Parathyroid adenoma (tissue), 2 donors: Measurements from ENCODE around the gene ADPRH.

Source experiments
- H2AFZ ChIP-seq: fragments of 300-600 bp; sonication (generic); one replicate; pipeline ENCODE4 v1.7.0; 2017; ENCODE audit warnings: antibody characterized with exemption, mild to moderate bottlenecking
- H3K27ac ChIP-seq: fragments of 300-600 bp; sonication (generic); one replicate; pipeline ENCODE4 v1.7.0; 2017
- H3K27me3 ChIP-seq: fragments of 300-600 bp; sonication (generic); one replicate; pipeline ENCODE4 v1.7.0; 2017; ENCODE audit warnings: low read length; ENCODE audit not compliant: control insufficient read depth, insufficient read depth
- H3K36me3 ChIP-seq: fragments of 300-600 bp; sonication (generic); one replicate; pipeline ENCODE4 v1.7.0; 2017; ENCODE audit warnings: low read length; ENCODE audit not compliant: control insufficient read depth, insufficient read depth
- H3K4me1 ChIP-seq: fragments of 300-600 bp; sonication (generic); one replicate; pipeline ENCODE4 v1.7.0; 2017; ENCODE audit warnings: control low read depth
- H3K4me2 ChIP-seq: fragments of 300-600 bp; sonication (generic); one replicate; pipeline ENCODE4 v1.7.0; 2017; ENCODE audit warnings: low read length
- H3K4me3 ChIP-seq: fragments of 300-600 bp; sonication (generic); one replicate; pipeline ENCODE4 v1.7.0; 2017; ENCODE audit warnings: low read depth, low read length
- H3K79me2 ChIP-seq: fragments of 300-600 bp; sonication (generic); one replicate; pipeline ENCODE4 v1.7.0; 2017; ENCODE audit warnings: control low read depth
- H3K9ac ChIP-seq: fragments of 300-600 bp; sonication (generic); one replicate; pipeline ENCODE4 v1.7.0; 2017; ENCODE audit warnings: mild to moderate bottlenecking
- H3K9me3 ChIP-seq: fragments of 300-600 bp; sonication (generic); one replicate; pipeline ENCODE4 v1.7.0; 2017; ENCODE audit warnings: low read length; ENCODE audit not compliant: control insufficient read depth
- TF ChIP-seq, protein P1 (sequence below): fragments of 300-600 bp; sonication (generic); IDR thresholded peaks from one replicate; pipeline ENCODE4 v1.7.0; 2017; ENCODE audit warnings: antibody characterized with exemption, mild to moderate bottlenecking
- donor health status: primary hyperparathyroidism.

ADPRH gene

DNA sequence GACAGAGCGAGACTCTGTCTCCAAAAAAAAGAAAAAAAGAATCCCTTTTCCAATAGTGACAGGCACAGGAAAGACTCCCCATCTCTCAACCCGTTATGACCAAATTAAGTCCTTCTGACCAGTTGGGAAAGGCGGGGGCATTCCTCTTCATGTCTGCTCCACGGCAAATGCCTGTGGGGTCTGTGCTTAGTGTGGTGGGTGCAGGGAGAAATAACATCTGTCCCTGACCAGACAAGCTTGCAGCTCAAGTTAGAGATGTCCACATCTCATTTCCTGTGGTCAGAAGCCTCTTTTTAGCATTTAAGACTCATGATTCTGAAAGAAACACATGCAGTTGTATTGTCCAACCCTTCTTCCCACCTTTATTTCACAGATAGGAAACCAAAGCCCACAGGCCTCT, 34.6 kb downstream of the ADPRH start:
- H3K4me1 ChIP-seq: peaks cover 20% of the 10 kb centered on the region
- H3K9ac ChIP-seq: no peak overlapping the region
- TF ChIP-seq, protein P1, sequence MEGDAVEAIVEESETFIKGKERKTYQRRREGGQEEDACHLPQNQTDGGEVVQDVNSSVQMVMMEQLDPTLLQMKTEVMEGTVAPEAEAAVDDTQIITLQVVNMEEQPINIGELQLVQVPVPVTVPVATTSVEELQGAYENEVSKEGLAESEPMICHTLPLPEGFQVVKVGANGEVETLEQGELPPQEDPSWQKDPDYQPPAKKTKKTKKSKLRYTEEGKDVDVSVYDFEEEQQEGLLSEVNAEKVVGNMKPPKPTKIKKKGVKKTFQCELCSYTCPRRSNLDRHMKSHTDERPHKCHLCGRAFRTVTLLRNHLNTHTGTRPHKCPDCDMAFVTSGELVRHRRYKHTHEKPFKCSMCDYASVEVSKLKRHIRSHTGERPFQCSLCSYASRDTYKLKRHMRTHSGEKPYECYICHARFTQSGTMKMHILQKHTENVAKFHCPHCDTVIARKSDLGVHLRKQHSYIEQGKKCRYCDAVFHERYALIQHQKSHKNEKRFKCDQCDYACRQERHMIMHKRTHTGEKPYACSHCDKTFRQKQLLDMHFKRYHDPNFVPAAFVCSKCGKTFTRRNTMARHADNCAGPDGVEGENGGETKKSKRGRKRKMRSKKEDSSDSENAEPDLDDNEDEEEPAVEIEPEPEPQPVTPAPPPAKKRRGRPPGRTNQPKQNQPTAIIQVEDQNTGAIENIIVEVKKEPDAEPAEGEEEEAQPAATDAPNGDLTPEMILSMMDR: no peak
- no peak overlapping the region for H3K4me2 ChIP-seq
- no peak overlapping the region for H2AFZ ChIP-seq
- no peaks in the 10 kb centered on the region for H3K36me3 ChIP-seq
- no peaks in the 10 kb centered on the region for H3K9me3 ChIP-seq
- no peaks in the 10 kb centered on the region for H3K27me3 ChIP-seq
- H3K79me2 ChIP-seq: no peaks in the 10 kb centered on the region
- H3K27ac ChIP-seq: no peak overlapping the region
- no peak overlapping the region for H3K4me3 ChIP-seq

DNA sequence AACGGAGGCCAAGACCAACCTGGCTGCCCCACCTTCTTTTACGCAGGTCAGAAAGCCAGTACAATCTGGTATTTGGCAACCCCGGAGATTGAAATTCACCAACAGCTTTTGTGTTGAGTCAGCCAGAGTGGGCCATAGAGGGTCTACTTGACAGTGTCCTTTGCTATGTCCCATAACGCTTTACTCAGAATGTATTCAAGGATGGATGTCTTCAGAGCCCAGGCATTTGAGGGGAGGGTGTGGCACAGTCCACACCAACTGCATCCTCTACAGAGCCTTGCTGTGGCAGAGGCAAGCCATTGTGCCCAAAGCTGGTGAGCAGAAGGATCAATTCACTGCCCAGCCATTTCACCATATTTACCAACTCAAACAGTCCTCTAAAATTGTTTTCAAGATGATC, 36.8 kb downstream of the ADPRH start:
- Histone ChIP-seq H3K27me3 (no peaks in the 10 kb centered on the region), H3K4me3 (no peak overlapping the region), H3K36me3 (no peaks in the 10 kb centered on the region), H3K9ac (no peak overlapping the region), H3K9me3 (no peaks in the 10 kb centered on the region), H3K4me2 (no peak overlapping the region), H3K79me2 (no peaks in the 10 kb centered on the region), H3K27ac (no peak overlapping the region), H2AFZ (no peak overlapping the region), H3K4me1 (peaks cover 41% of the 10 kb centered on the region)
- TF ChIP-seq, protein P1: no peak

DNA sequence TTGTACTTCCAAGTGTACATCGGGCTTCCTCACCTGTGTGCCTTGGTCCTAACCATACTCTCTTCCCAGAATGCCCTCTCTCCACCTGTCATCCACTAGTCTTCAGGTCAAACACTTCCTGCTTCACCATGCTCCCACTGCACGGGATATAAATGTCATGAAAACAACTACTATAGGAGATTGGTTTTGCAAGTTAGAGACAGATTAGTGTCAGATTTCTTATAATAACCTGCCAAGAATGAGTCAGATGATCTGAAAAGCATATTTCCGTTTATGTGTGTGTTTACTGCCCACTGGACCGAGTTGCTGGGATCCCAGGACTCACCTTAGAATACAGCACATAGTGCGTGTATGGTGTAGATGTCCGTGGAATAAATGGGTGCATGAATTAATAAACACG, 39.8 kb downstream of the ADPRH start:
- Histone ChIP-seq H3K79me2 (no peaks in the 10 kb centered on the region), H3K9me3 (no peaks in the 10 kb centered on the region), H3K27ac (peak overlapping the region; percentile 89), H3K4me2 (no peak overlapping the region), H3K36me3 (no peaks in the 10 kb centered on the region), H3K9ac (no peak overlapping the region), H2AFZ (peak overlapping the region; percentile 73), H3K4me1 (peaks cover 48% of the 10 kb centered on the region), H3K27me3 (no peaks in the 10 kb centered on the region), H3K4me3 (no peak overlapping the region)
- TF ChIP-seq, protein P1: no peak

DNA sequence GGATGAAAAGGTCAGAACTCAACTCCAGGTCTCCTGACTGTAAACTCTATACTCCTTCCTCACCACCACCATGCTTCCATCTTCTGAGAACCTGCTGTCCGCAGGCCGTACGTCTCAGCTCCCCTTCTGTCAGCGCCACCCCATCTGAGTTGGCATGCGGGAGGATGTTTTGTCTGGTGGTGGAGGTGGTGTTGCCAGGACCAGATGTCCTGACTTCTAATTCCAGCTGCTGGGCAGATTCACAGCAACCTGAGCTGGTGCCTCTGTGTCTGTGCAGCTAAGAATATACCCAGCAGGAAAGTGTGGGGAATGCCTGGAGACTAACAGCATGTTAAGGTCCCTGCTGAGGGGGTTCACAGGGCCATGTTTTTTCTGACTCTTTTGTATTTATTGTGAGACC, 41.6 kb downstream of the ADPRH start:
- Histone ChIP-seq H2AFZ (peak overlapping the region; percentile 73), H3K9me3 (no peaks in the 10 kb centered on the region), H3K9ac (no peak overlapping the region), H3K4me1 (peaks cover 58% of the 10 kb centered on the region), H3K79me2 (no peaks in the 10 kb centered on the region), H3K27ac (peak overlapping the region; percentile 89), H3K27me3 (no peaks in the 10 kb centered on the region), H3K36me3 (no peaks in the 10 kb centered on the region), H3K4me3 (no peak overlapping the region), H3K4me2 (no peak overlapping the region)
- TF ChIP-seq, protein P1: no peak

DNA sequence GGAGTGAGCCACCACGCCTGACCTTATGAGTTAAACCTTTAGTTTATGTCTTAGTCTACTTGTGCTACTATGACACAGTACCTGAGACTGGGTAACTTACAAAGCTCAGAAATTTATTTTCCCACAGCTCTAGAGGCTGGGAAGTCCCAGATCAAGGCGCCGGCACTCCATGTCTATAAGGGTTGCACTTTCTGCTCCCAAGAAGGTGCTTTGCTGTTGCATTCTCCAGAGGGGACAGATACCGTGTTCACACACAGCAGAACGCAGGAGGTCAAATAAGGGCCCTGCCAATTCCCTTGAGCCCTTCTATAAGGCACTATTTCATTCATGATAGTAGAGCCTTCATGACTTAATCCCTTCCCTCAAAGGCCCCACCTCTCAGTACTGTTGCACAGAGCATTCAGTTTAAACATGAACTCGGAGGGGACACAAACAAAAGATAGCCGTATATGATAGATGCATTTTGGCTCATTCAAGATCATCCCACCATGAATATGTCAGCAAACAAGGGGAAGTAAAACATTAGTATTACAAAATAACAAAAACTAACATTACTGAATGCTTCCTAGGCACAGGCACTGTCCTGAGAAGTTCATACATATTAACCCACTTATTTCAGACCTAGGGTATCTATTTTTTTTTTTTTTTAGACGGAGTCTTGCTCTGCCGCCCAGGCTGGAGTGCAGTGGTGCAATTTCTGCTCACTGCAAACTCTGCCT, 44.9 kb downstream of the ADPRH start:
- TF ChIP-seq, protein P1: no peak
- no peak overlapping the region for H3K27ac ChIP-seq
- no peaks in the 10 kb centered on the region for H3K36me3 ChIP-seq

More for the DNA sequence above, 44.9 kb downstream of the ADPRH start:
- no peaks in the 10 kb centered on the region for H3K9me3 ChIP-seq
- no peak overlapping the region for H3K4me3 ChIP-seq
- peaks cover 60% of the 10 kb centered on the region for H3K4me1 ChIP-seq
- H3K27me3 ChIP-seq: no peaks in the 10 kb centered on the region
- H2AFZ ChIP-seq: no peak overlapping the region
- H3K4me2 ChIP-seq: no peak overlapping the region
- no peaks in the 10 kb centered on the region for H3K79me2 ChIP-seq
- no peak overlapping the region for H3K9ac ChIP-seq
